ENCODE measurements around the gene OR4M1. TPM values are rescaled to one million over a fixed set of nuclear protein-coding genes. Genes with fewer than 3 reads are reported as not detected.
"Not testable (repeated sequence)": the region's sequence is repeated elsewhere in the genome, so short reads cannot be mapped to it uniquely, and the experiment has no call there.

Gene OR4M1
- total RNA-seq, 2 donors from 2014 or later: not detected

DNA sequence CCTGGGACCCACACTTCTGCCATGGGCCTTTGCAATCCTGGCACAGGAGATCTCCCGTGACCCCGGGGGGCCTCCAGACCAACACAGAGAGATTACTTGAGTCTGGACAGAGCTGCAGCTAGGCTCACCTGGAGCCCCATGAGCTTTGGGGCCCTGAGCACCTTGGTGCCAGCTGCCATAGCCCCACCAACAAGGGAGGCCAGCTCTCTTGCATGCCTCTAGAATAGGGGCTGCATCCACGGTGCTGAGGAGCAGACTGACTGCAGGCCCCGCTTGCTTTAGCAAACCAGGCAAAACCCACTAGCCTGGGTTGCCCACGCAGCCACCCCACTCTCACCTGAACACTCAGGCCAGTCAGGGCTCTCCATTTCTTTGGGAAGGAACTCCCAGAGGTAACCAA, 26.6 kb downstream of the OR4M1 start:
- Histone ChIP-seq H3K4me3 (no peak overlapping the region), H3K27ac (no peak overlapping the region), H3K4me1 (no peaks in the 10 kb centered on the region), H3K9me3 (no peaks in the 10 kb centered on the region), H3K27me3 (no peaks in the 10 kb centered on the region), H3K36me3 (replicated peaks in 1 of 2; ENCODE audit: insufficient read depth in 1 of 2, low read depth in 2 of 2) (no peaks in the 10 kb centered on the region)
- ATAC-seq (no peak), DNase-seq (no peak)
- TF ChIP-seq POLR2A (IDR thresholded peaks at IDR 0.05): no peak
- TF ChIP-seq, protein P1, sequence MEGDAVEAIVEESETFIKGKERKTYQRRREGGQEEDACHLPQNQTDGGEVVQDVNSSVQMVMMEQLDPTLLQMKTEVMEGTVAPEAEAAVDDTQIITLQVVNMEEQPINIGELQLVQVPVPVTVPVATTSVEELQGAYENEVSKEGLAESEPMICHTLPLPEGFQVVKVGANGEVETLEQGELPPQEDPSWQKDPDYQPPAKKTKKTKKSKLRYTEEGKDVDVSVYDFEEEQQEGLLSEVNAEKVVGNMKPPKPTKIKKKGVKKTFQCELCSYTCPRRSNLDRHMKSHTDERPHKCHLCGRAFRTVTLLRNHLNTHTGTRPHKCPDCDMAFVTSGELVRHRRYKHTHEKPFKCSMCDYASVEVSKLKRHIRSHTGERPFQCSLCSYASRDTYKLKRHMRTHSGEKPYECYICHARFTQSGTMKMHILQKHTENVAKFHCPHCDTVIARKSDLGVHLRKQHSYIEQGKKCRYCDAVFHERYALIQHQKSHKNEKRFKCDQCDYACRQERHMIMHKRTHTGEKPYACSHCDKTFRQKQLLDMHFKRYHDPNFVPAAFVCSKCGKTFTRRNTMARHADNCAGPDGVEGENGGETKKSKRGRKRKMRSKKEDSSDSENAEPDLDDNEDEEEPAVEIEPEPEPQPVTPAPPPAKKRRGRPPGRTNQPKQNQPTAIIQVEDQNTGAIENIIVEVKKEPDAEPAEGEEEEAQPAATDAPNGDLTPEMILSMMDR (IDR thresholded peaks at IDR 0.05): no peak
- intact Hi-C loops (cut with DNase I): no loop called here
- whole genome bisulfite sequencing, 2 donors: 76% methylated on average over 5 of the region's 5 CpGs; no CpG with 5 or more reads in 1 of the 2 donors

DNA sequence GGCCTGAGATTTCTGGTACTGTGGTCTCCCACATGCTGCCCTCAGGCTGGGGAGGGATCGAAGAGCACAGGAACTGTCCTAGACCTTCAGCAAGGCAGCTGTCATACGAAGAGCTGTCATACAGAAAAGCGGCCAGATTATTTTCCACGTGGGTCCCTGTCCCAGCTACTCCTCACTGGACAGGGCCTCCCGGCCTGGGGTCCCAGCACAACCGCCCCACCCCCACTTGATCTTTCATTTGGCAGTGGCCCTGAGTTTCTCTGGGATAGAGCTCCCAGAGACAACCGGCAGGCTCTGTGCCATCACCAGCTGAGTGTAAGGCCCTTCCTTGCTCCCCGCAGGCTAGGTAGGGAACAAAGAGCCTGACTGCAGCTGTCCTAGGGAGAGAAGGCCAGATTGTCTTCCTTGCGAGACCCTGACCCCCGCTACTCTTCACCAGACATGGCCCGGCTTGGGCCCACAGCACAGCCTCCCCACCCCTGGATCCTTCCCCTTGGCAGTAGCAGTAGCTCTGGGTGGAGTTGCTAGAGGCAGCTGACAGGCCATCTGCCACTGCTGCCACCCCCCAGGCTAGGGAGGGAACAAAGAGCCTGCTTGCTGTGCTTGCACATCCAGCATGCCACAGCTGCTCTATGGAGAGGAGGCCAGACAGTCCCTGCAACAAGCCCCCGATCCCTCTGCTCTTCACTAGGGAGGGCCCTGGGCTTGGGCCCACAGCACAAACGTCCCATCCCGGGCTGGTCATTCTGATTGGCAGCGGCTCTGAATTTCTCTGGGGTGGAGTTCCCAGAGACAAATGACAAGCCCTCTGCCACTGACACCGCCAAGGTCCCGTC, 27.2 kb downstream of the OR4M1 start:
- no peaks in the 10 kb centered on the region for H3K9me3 ChIP-seq
- 70 to 90% methylated on average over 5 to 17 of the region's 17 CpGs for WGBS, 2 donors
- H3K27me3 ChIP-seq: no peaks in the 10 kb centered on the region
- H3K27ac ChIP-seq: no peak overlapping the region
- TF ChIP-seq, protein P1 (IDR thresholded peaks at IDR 0.05): no peak
- TF ChIP-seq POLR2A (IDR thresholded peaks at IDR 0.05): no peak
- no peak overlapping the region for H3K4me3 ChIP-seq
- no peak for ATAC-seq
- H3K36me3 ChIP-seq (replicated peaks in 1 of 2; ENCODE audit: insufficient read depth in 1 of 2, low read depth in 2 of 2): no peaks in the 10 kb centered on the region
- DNase-seq: no peak
- no peaks in the 10 kb centered on the region for H3K4me1 ChIP-seq
- intact Hi-C loops (cut with DNase I): no loop called here

DNA sequence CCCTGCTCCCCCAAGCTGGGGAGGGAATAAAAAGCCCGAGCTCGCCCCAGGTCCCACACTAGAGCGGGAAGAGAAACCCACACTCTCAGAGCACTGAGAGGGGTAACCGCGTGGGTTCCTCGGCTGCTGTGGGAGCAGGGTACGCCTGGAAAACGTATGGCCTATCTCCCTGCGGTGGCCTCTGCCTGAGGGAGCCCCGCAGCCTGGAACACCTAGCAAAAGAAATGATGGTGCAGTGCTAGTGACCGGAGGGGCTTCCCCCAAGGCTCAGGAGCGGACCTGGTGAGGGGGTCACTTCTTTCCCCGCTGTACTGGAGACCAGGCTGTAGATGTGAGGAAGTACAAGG, 27.8 kb downstream of the OR4M1 start:
- Histone ChIP-seq H3K9me3 (no peaks in the 10 kb centered on the region), H3K4me3 (no peak overlapping the region), H3K27me3 (no peaks in the 10 kb centered on the region), H3K4me1 (no peaks in the 10 kb centered on the region), H3K36me3 (replicated peaks in 1 of 2; ENCODE audit: insufficient read depth in 1 of 2, low read depth in 2 of 2) (no peaks in the 10 kb centered on the region), H3K27ac (no peak overlapping the region)
- ATAC-seq (no peak), DNase-seq (no peak)
- no peak for TF ChIP-seq POLR2A (IDR thresholded peaks at IDR 0.05)
- TF ChIP-seq, protein P1 (IDR thresholded peaks at IDR 0.05): no peak
- 57 to 59% methylated on average over 9 to 13 of the region's 13 CpGs for WGBS, 2 donors
- intact Hi-C loops (cut with DNase I): no loop called here

DNA sequence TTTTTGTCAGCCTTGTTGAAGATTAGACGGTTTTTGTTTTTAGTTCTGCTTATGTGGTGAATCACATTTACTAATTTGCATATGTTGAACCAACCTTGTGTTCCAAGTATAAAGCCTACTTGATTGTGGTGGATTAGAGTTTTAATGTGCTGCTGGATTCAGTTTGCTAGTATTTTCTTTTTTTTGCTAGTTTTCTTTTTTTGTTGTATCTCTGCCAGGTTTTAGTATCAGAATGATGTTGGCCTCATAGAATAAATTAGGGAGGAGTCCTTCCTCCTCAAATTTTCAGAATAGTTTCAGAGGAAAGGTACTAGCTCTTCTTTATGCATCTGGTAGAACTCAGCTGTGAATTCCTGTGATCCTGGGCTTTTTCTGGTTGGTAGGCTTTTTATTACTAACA, 30.2 kb downstream of the OR4M1 start, which contains the start of gene OR4N2:
Gene OR4N2 (plus strand): TSS at position 301 of the 400 bp plus-strand sequence. CDS start 23,679 bp downstream, outside the sequence.
- WGBS, 2 donors: 36 to 43% methylated on average over 1 of the region's 1 CpG
- ATAC-seq; H3K36me3 ChIP-seq (replicated peaks in 1 of 2; ENCODE audit: insufficient read depth in 1 of 2, low read depth in 2 of 2); intact Hi-C loops (cut with DNase I); H3K4me3 ChIP-seq; DNase-seq; H3K4me1 ChIP-seq; H3K27ac ChIP-seq; H3K9me3 ChIP-seq; H3K27me3 ChIP-seq: not testable (repeated sequence)

DNA sequence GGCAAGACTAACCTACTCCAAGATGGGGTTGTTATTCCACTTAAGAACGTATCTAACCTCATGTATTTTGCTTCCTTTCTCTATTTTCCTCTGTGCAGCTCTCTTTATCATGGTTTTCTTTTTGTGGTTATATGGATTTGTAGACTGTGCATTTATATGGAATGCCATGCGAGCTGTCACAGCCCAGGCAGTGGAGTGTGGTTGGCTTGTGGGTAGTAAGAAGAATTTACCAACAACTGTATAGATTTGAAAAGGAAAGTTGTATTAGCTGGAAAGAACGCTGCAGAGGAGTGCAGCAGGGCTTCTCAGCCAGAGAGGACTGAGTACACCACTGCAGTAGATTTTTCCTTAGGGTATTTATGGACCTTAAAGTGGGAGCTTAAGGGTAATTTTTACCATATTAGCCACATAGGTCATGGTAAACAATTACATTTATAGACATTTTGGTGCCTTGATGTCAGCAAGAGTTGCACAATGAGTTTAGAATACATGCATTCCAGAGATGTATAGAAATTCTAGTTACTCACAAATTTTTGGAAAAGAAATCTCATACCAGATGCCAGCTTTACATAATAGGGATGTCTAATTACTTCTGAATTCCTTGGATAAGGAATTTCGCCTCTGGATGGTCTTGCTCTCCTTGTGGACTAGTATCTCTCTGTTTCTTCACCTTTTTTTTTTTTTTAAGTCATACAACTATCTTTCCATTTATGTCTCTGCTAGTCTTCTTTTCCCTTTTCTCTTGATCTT, 40.0 kb downstream of the OR4M1 start:
- ATAC-seq; DNase-seq; H3K27me3 ChIP-seq; H3K4me3 ChIP-seq; intact Hi-C loops (cut with DNase I); H3K27ac ChIP-seq; H3K36me3 ChIP-seq (replicated peaks in 1 of 2; ENCODE audit: insufficient read depth in 1 of 2, low read depth in 2 of 2); H3K4me1 ChIP-seq; H3K9me3 ChIP-seq: not testable (repeated sequence)
- WGBS, 2 donors: 28 to 35% methylated on average over 4 of the region's 4 CpGs

DNA sequence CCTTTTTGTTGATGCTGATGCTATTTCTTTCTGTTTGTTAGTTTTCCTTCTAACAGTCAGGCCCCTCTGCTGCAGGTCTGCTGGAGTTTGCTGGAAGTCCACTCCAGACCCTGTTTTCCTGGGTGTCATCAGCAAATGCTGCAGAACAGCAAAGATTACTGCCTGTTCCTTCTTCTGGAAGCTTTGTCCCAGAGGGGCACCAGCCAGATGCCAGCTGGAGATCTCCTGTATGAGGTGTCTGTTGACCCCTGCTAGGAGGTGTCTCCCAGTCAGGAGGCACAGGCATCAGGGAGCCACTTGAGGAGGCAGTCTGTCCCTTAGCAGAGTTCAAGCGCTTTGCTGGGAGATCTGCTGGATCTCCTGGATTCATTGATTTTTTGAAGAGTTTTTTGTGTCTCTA, 46.6 kb downstream of the OR4M1 start:
- H3K9me3 ChIP-seq; H3K36me3 ChIP-seq (replicated peaks in 1 of 2; ENCODE audit: insufficient read depth in 1 of 2, low read depth in 2 of 2); intact Hi-C loops (cut with DNase I); H3K4me1 ChIP-seq; ATAC-seq; H3K4me3 ChIP-seq; DNase-seq; H3K27ac ChIP-seq; H3K27me3 ChIP-seq: not testable (repeated sequence)
- WGBS, 2 donors: 24 to 63% methylated on average over 1 of the region's 1 CpG

DNA sequence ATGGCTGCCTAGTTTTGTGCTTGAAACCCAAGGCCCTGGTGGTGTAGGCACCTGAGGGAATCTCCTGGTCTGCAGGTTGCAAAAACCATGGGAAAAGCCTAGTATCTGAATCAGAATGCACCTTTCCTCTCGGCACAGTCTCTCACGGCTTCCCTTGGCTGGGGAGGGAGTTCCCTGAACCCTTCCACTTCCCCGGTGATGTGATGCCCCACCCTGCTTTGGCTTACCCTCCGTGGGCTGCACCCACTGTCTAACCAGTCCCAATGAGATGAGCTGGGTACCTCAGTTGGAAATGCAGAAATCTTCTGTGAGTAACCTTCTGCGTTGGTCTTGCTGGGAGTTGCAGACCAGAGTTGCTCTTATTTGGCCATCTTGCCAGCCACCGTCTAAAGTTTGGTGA, 47.7 kb downstream of the OR4M1 start:
- DNase-seq; H3K4me3 ChIP-seq; ATAC-seq; H3K36me3 ChIP-seq (replicated peaks in 1 of 2; ENCODE audit: insufficient read depth in 1 of 2, low read depth in 2 of 2); intact Hi-C loops (cut with DNase I); H3K27me3 ChIP-seq; H3K27ac ChIP-seq; H3K9me3 ChIP-seq; H3K4me1 ChIP-seq: not testable (repeated sequence)
- 39 to 46% methylated on average over 6 of the region's 6 CpGs for WGBS, 2 donors
